HG02981 (cell line): ENCODE results near the gene SLC25A17.
"Not testable (repeated sequence)": the region's sequence is repeated elsewhere in the genome, so short reads cannot be mapped to it uniquely, and the experiment has no call there.

ENCODE experiments used
- ATAC-seq: cut with Tn5 transposase; IDR thresholded peaks from one replicate; pipeline ENCODE4 v1.9.1; 2021; ENCODE audit warnings: mild to moderate bottlenecking, moderate library complexity; ENCODE audit not compliant: unreplicated experiment

SLC25A17 gene

GRCh38 chr22:40818747-40819598 is at the start of gene SLC25A17:
TSS of gene SLC25A17 (minus strand) at chr22:40819346. CDS start at chr22:40819248, 98 bp downstream.
- ATAC-seq = peak; percentile 75

- ATAC-seq = not testable (repeated sequence)
Observed at GRCh38 chr22:40868379-40868778, 49.2 kb upstream of the SLC25A17 start.

- no peak for ATAC-seq
Observed at GRCh38 chr22:40867109-40867508, 48.0 kb upstream of the SLC25A17 start.

- ATAC-seq = no peak
Observed at GRCh38 chr22:40862537-40862936, 43.4 kb upstream of the SLC25A17 start.

GRCh38 chr22:40862013-40862412 is 42.9 kb upstream of the SLC25A17 start, which contains the start of gene DNAJB7:
TSS of gene DNAJB7 (minus strand) at chr22:40862113. CDS start at chr22:40861994, 119 bp downstream.
- no peak for ATAC-seq

GRCh38 chr22:40857309-40857855 is 38.2 kb upstream of the SLC25A17 start:
- ATAC-seq = no peak

GRCh38 chr22:40856513-40857308 is 37.6 kb upstream of the SLC25A17 start, which contains the start of the genes ST13 and XPNPEP3:
TSS of gene ST13 (minus strand) at chr22:40856639. CDS start at chr22:40856540, 99 bp downstream.
TSS of gene XPNPEP3 (plus strand) at chr22:40857148. CDS start at chr22:40857182, 34 bp downstream.
- ATAC-seq = peak; percentile 87

- ATAC-seq = peak; percentile 14
Observed at GRCh38 chr22:40855979-40856512, 36.9 kb upstream of the SLC25A17 start.

GRCh38 chr22:40855071-40855978 is 36.2 kb upstream of the SLC25A17 start:
- no peak for ATAC-seq

- no peak for ATAC-seq
Observed at GRCh38 chr22:40853961-40854360, 34.8 kb upstream of the SLC25A17 start.

- ATAC-seq = no peak
Observed at GRCh38 chr22:40853333-40853732, 34.2 kb upstream of the SLC25A17 start.

GRCh38 chr22:40845816-40846215 is 26.7 kb upstream of the SLC25A17 start:
- ATAC-seq = not testable (repeated sequence)

- ATAC-seq = no peak
Observed at GRCh38 chr22:40844951-40845350, 25.8 kb upstream of the SLC25A17 start.

GRCh38 chr22:40838486-40838885 is 19.3 kb upstream of the SLC25A17 start:
- no peak for ATAC-seq

GRCh38 chr22:40834619-40835018 is 15.5 kb upstream of the SLC25A17 start:
- no peak for ATAC-seq

- no peak for ATAC-seq
Observed at GRCh38 chr22:40829131-40829530, 10.0 kb upstream of the SLC25A17 start.

- no peak for ATAC-seq
Observed at GRCh38 chr22:40826984-40827741, 8.0 kb upstream of the SLC25A17 start.

GRCh38 chr22:40826292-40826691 is 7.1 kb upstream of the SLC25A17 start:
- not testable (repeated sequence) for ATAC-seq

- no peak for ATAC-seq
Observed at GRCh38 chr22:40823426-40823825, 4.3 kb upstream of the SLC25A17 start.
